ENCODE results near the gene MSLN.

DNA sequence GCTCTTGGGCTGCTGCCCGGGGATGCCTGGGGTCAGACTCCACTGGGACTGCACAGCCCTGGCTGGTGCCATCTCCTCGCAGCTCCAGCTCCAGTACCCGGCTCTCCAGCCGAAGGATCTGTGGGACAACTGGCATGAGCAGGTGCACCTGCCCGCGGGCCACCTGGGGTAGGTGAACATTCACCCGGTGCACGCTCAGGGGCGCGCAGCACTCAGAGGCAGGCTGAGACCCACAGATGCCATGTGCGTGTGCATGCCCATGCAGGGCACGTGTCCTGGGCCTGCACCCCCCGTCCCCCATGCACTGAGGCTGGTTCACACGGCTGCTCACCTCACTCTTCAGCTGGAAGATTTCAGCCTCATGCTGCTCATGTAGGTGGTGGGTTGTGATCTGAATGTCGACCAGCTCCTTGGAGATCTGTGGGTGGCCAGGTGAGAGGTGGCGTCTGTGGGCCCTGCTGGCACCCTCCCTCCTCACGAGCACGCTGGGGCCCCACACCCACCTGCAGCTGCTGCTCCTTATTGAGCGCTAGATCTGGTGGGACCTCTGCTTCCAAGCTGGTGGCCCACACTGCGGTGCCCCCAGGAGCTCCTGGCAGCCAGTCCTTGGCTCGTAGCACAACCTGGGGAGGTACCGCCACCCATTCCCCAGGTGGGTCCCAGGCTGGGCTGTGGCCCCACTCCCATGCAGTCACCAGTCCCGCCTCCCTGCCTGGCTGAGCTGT lies 34.9 kb upstream of the MSLN start:
- TF ChIP-seq, protein P1, sequence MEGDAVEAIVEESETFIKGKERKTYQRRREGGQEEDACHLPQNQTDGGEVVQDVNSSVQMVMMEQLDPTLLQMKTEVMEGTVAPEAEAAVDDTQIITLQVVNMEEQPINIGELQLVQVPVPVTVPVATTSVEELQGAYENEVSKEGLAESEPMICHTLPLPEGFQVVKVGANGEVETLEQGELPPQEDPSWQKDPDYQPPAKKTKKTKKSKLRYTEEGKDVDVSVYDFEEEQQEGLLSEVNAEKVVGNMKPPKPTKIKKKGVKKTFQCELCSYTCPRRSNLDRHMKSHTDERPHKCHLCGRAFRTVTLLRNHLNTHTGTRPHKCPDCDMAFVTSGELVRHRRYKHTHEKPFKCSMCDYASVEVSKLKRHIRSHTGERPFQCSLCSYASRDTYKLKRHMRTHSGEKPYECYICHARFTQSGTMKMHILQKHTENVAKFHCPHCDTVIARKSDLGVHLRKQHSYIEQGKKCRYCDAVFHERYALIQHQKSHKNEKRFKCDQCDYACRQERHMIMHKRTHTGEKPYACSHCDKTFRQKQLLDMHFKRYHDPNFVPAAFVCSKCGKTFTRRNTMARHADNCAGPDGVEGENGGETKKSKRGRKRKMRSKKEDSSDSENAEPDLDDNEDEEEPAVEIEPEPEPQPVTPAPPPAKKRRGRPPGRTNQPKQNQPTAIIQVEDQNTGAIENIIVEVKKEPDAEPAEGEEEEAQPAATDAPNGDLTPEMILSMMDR (conservative IDR thresholded peaks at IDR 0.05; ENCODE audit: low read depth, low read length), result no peak
- no peak for TF ChIP-seq EZH2 (IDR thresholded peaks at IDR 0.05; ENCODE audit: borderline replicate concordance, low read depth, low read length, poor library complexity, severe bottlenecking)

Data from A673 (cell line).